Gastrocnemius medialis (tissue), 4 donors: ENCODE results near the gene DCDC2C. TPM values are rescaled to one million over a fixed set of nuclear protein-coding genes. Genes with fewer than 3 reads are reported as not detected.

Source experiments
- ATAC-seq, 2 donors: fragments of 150-250 bp; one replicate each; pipeline ENCODE4 v1.9.1; 2016
- DNase-seq, 2 donors: peaks; one replicate each; pipeline ENCODE4 v3.0.0-alpha.2; 2019
- H3K27ac ChIP-seq, 4 donors: fragments of 200-600 bp; sonication (generic); 1 replicate in 1 of 4; 2 replicates in 3 of 4; pipeline ENCODE4 v1.5.1; 2016 to 2018; ENCODE audit warnings: mild to moderate bottlenecking in 2 of 4, moderate library complexity in 1 of 4
- H3K27me3 ChIP-seq, 3 donors: fragments of 200-600 bp; sonication (generic) in 2 of 3; 1 replicate in 1 of 3; 2 replicates in 2 of 3; pipeline versions ENCODE4 v1.5.1 to v1.6.0; 2016 to 2019; ENCODE audit warnings: mild to moderate bottlenecking in 1 of 3, moderate library complexity in 1 of 3
- H3K36me3 ChIP-seq, 2 donors: fragments of 200-600 bp; sonication (generic) in 1 of 2; one replicate each; pipeline ENCODE4 v1.5.1; 2017 to 2018
- H3K4me1 ChIP-seq, 2 donors: fragments of 200-600 bp; sonication (generic) in 1 of 2; one replicate each; pipeline ENCODE4 v1.5.1; 2016 to 2017; ENCODE audit warnings: mild to moderate bottlenecking in 2 of 2
- H3K4me3 ChIP-seq, 4 donors: fragments of 200-600 bp; sonication (generic) in 3 of 4; 1 replicate in 1 of 4; 2 replicates in 3 of 4; pipeline ENCODE4 v1.5.1; 2016 to 2019; ENCODE audit warnings: mild to moderate bottlenecking in 2 of 4
- H3K9me3 ChIP-seq, 3 donors: fragments of 200-600 bp; sonication (generic) in 2 of 3; 1 replicate in 1 of 3; 2 replicates in 2 of 3; pipeline ENCODE4 v1.5.1; 2016 to 2019
- POLR2A ChIP-seq, 2 donors: fragments of 450-650 bp; IDR thresholded peaks; one replicate each; pipeline ENCODE4 v1.6.1; 2017; ENCODE audit warnings: antibody characterized with exemption in 2 of 2, mild to moderate bottlenecking in 2 of 2, moderate library complexity in 2 of 2
- in situ Hi-C, 4 donors: fragments of 200-750 bp; cut with MboI; loops; one replicate each; pipeline versions ENCODE4 v1.15.0 to v1.8.0; 2017; ENCODE audit warnings: low sequenced_read_pairs in 4 of 4
- intact Hi-C: fragments of 100-400 bp; cut with DNase I; formaldehyde crosslinking; loops from one replicate; pipeline ENCODE4 v1.15.1; 2023; ENCODE audit warnings: low total_unique reads
- total RNA-seq, 4 donors: library from RNA; depleted of rRNA; stranded (reverse); fragments of >200 nt; gene quantifications; one replicate each; pipeline versions ENCODE4 v1.1.0 to v1.2.3, GENCODE V29; 2016
- TF ChIP-seq, protein P1 (sequence below), 5 experiments: fragments of 450-650 bp in 3 of 5; fragments of 200-600 bp in 2 of 5; sonication (generic) in 2 of 5; IDR thresholded peaks in 4 of 5; conservative IDR thresholded peaks in 1 of 5; 1 replicate in 4 of 5; 2 replicates in 1 of 5; pipeline ENCODE4 v1.5.1; 2016 to 2019; ENCODE audit warnings: antibody characterized with exemption in 5 of 5, mild to moderate bottlenecking in 3 of 5, moderate library complexity in 3 of 5

Gene DCDC2C
- total RNA-seq, 4 donors from 2014 or later: not detected

DNA sequence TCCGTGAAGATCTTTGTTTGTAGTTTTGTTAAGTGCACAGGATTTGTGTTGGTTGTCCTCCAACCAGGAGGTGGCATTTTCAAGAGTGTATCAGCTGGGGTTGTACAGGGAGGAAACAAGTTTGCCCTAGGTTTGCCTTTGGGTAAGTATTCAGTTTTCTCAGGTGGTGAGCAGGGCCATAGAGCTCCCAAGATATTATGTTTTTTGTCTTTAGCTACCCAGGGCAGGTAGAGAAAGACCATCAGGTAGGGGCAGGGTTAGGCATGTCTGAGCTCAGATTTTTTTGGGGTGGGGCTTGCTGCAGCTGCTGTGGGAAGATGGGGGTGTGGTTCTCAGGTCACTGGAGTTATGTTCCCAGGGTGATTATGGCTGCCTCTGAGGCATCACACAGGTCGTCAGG, 191.6 kb downstream of the DCDC2C start:
- intact Hi-C loops (no loop called here), in situ Hi-C loops (no loop called here)
- Histone ChIP-seq H3K4me3 (no peak overlapping the region), H3K4me1 (no peaks in the 10 kb centered on the region), H3K36me3 (no peaks in the 10 kb centered on the region), H3K27ac (no peak overlapping the region), H3K9me3 (no peaks in the 10 kb centered on the region), H3K27me3 (no peaks in the 10 kb centered on the region)
- ATAC-seq: no peak
- no peak for DNase-seq
- TF ChIP-seq, protein P1, sequence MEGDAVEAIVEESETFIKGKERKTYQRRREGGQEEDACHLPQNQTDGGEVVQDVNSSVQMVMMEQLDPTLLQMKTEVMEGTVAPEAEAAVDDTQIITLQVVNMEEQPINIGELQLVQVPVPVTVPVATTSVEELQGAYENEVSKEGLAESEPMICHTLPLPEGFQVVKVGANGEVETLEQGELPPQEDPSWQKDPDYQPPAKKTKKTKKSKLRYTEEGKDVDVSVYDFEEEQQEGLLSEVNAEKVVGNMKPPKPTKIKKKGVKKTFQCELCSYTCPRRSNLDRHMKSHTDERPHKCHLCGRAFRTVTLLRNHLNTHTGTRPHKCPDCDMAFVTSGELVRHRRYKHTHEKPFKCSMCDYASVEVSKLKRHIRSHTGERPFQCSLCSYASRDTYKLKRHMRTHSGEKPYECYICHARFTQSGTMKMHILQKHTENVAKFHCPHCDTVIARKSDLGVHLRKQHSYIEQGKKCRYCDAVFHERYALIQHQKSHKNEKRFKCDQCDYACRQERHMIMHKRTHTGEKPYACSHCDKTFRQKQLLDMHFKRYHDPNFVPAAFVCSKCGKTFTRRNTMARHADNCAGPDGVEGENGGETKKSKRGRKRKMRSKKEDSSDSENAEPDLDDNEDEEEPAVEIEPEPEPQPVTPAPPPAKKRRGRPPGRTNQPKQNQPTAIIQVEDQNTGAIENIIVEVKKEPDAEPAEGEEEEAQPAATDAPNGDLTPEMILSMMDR (IDR thresholded peaks at IDR 0.05 in 4 of 5, conservative IDR thresholded peaks at IDR 0.05 in 1 of 5): no peak
- TF ChIP-seq POLR2A (IDR thresholded peaks at IDR 0.05): no peak

Other genes with a start within 250 kb of the DCDC2C start
- gene ADI1, start 184.0 kb upstream of the DCDC2C start, total RNA-seq: 10 to 100 TPM; 40.2 to 98.6 (median 92.3) TPM
- 10 to 100 TPM; 20.6 to 27.4 (median 23.6) TPM for gene RNASEH1, start 145.2 kb upstream of the DCDC2C start, total RNA-seq
- gene RPS7, start 128.3 kb upstream of the DCDC2C start, total RNA-seq: 1,000 to 10,000 TPM; 1,367 to 1,677 (median 1,461) TPM
- gene COLEC11, start 108.5 kb upstream of the DCDC2C start, total RNA-seq: under 1 TPM in 2 of 4 donors, not detected in 2; 0.29 to 0.36 TPM
- gene ALLC, start 45.4 kb upstream of the DCDC2C start, total RNA-seq: not detected